OCI-LY3 (cell line): ENCODE data around the gene PPP4R3A.

ENCODE experiments used
- CTCF ChIP-seq: fragments of 200-600, 300-600 bp; sonication (generic); IDR thresholded peaks from 2 replicates; pipeline ENCODE4 v1.5.1; 2014; ENCODE audit warnings: antibody characterized with exemption, low read length, low read depth
- EZH2phosphoT487 ChIP-seq: fragments of 200-600 bp; shearing (Covaris generic); IDR thresholded peaks from 2 replicates; pipeline ENCODE4 v1.6.1; 2018; ENCODE audit warnings: antibody characterized with exemption, mixed run types, low read depth

- peak; percentile 98 for TF ChIP-seq CTCF
- TF ChIP-seq EZH2phosphoT487: no peak
These were observed 91.6 kb downstream of the PPP4R3A start for GRCh38 chr14:91418387-91419043.
